H1 (cell line): ENCODE data around the gene CBX4. TPM values are rescaled to one million over a fixed set of nuclear protein-coding genes. Genes with fewer than 3 reads are reported as not detected.

ENCODE experiments used
- CTCF ChIA-PET: fragments of 300-600 bp; sonication (Branson Sonifier 250); formaldehyde crosslinking; loops from one replicate; lab custom pipeline; 2021; ENCODE audit not compliant: partially characterized antibody; lab: Charles Lee
- POLR2A ChIA-PET: fragments of 300-600 bp; sonication (Branson Sonifier 250); formaldehyde crosslinking; loops from one replicate; lab custom pipeline; 2021; ENCODE audit warnings: inconsistent platforms; ENCODE audit not compliant: partially characterized antibody; lab: Charles Lee
- DNase-seq, 2 experiments: peaks; one replicate each; pipeline versions ENCODE4 v3.0.0 to v3.0.0-alpha.2; 2010 to 2022; ENCODE audit warnings: low spot score in 2 of 2, low read depth in 1 of 2, mixed read lengths in 1 of 2
- FAIRE-seq: peaks from 2 replicates; lab custom pipeline; 2011; peaks lifted over from hg19 to GRCh38; lab: Jason Lieb, UNC
- H2AFZ ChIP-seq: 2 replicates; pipeline ENCODE4 v1.8.1; 2012; ENCODE audit warnings: low read length, inconsistent platforms
- H2AK5ac ChIP-seq: 2 replicates; pipeline ENCODE4 v1.6.1; 2013; ENCODE audit warnings: low read depth, low read length
- H2BK120ac ChIP-seq: replicated peaks from 2 replicates; pipeline ENCODE3; 2013; ENCODE audit warnings: low read depth, low read length, inconsistent platforms
- H2BK12ac ChIP-seq: 2 replicates; pipeline ENCODE4 v1.6.1; 2013; ENCODE audit warnings: low read depth, low read length
- H2BK15ac ChIP-seq: 2 replicates; pipeline ENCODE4 v1.6.1; 2013; ENCODE audit warnings: low read length
- H2BK20ac ChIP-seq: 2 replicates; pipeline ENCODE4 v1.6.1; 2013; ENCODE audit warnings: low read length
- H2BK5ac ChIP-seq: 2 replicates; pipeline ENCODE4 v1.6.1; 2013; ENCODE audit warnings: low read depth, low read length
- H3K14ac ChIP-seq: 2 replicates; pipeline ENCODE4 v1.6.1; 2013; ENCODE audit warnings: inconsistent platforms; ENCODE audit not compliant: insufficient read length
- H3K18ac ChIP-seq: 2 replicates; pipeline ENCODE4 v1.6.1; 2013; ENCODE audit warnings: low read length; ENCODE audit errors: extremely low read depth
- H3K23ac ChIP-seq: 2 replicates; pipeline ENCODE4 v1.6.1; 2013; ENCODE audit warnings: inconsistent platforms; ENCODE audit not compliant: insufficient read length
- H3K23me2 ChIP-seq: 2 replicates; pipeline ENCODE4 v1.6.1; 2013; ENCODE audit warnings: low read depth, low read length
- H3K27ac ChIP-seq: 2 replicates; pipeline ENCODE4 v1.6.1; 2011; ENCODE audit warnings: low read depth, low read length, inconsistent platforms
- H3K27me3 ChIP-seq, 4 experiments: replicated peaks in 1 of 4; 1 replicate in 1 of 4; 2 replicates in 3 of 4; pipeline versions ENCODE4 v1.6.1 to v1.8.1; 2011 to 2013; ENCODE audit warnings: low read length in 3 of 4, mild to moderate bottlenecking in 3 of 4, inconsistent platforms in 2 of 4, mixed read lengths in 2 of 4, moderate library complexity in 1 of 4; ENCODE audit not compliant: control insufficient read depth in 3 of 4, insufficient read depth in 3 of 4; ENCODE audit errors: extremely low read depth in 1 of 4
- H3K36me3 ChIP-seq, 4 experiments: 2 replicates each; pipeline versions ENCODE4 v1.6.1 to v1.8.1; 2011 to 2013; ENCODE audit warnings: mild to moderate bottlenecking in 4 of 4, low read length in 3 of 4, moderate library complexity in 2 of 4, control low read depth in 1 of 4, inconsistent platforms in 1 of 4; ENCODE audit not compliant: insufficient read depth in 4 of 4, control insufficient read depth in 2 of 4
- H3K4ac ChIP-seq: replicated peaks from 2 replicates; pipeline ENCODE3; 2013; ENCODE audit warnings: low read length, low read depth, mixed read lengths, inconsistent platforms; ENCODE audit not compliant: insufficient read length
- H3K4me1 ChIP-seq, 4 experiments: replicated peaks in 1 of 4; 1 replicate in 1 of 4; 2 replicates in 3 of 4; pipeline versions ENCODE4 v1.6.1 to v1.8.1; 2011 to 2013; ENCODE audit warnings: low read length in 3 of 4, inconsistent platforms in 2 of 4, mixed read lengths in 1 of 4; ENCODE audit not compliant: insufficient read depth in 4 of 4, control insufficient read depth in 3 of 4
- H3K4me2 ChIP-seq, 2 experiments: 2 replicates each; pipeline versions ENCODE4 v1.6.1 to v1.8.1; 2011 to 2013; ENCODE audit warnings: low read depth in 2 of 2, low read length in 2 of 2, control low read depth in 1 of 2, inconsistent platforms in 1 of 2, mild to moderate bottlenecking in 1 of 2; ENCODE audit not compliant: insufficient read depth in 1 of 2
- H3K4me3 ChIP-seq, 4 experiments: fragments of 200-600, 300-600 bp in 1 of 4; sonication (generic), shearing (Covaris generic), sonication (Bioruptor Twin) in 1 of 4; 2 replicates each; pipeline versions ENCODE4 v1.5.1 to v1.8.1; 2011 to 2016; ENCODE audit warnings: low read length in 4 of 4, low read depth in 3 of 4, control low read depth in 2 of 4, inconsistent platforms in 2 of 4, mild to moderate bottlenecking in 2 of 4, mixed read lengths in 1 of 4, moderate library complexity in 1 of 4; ENCODE audit not compliant: insufficient read depth in 2 of 4; ENCODE audit errors: extremely low read depth in 1 of 4
- H3K56ac ChIP-seq: replicated peaks from 2 replicates; pipeline ENCODE3; 2013; ENCODE audit warnings: low read depth, mild to moderate bottlenecking, mixed read lengths, low read length, inconsistent platforms; ENCODE audit not compliant: insufficient read length
- H3K79me1 ChIP-seq: 2 replicates; pipeline ENCODE4 v1.6.1; 2013; ENCODE audit warnings: low read depth, low read length, control low read depth
- H3K79me2 ChIP-seq, 2 experiments: 2 replicates each; pipeline versions ENCODE4 v1.6.1 to v1.8.1; 2012 to 2013; ENCODE audit warnings: low read length in 2 of 2, mild to moderate bottlenecking in 2 of 2, inconsistent platforms in 1 of 2; ENCODE audit not compliant: insufficient read depth in 2 of 2, control insufficient read depth in 1 of 2
- H3K9ac ChIP-seq, 4 experiments: replicated peaks in 1 of 4; 1 replicate in 1 of 4; 2 replicates in 3 of 4; pipeline versions ENCODE4 v1.6.1 to v1.8.1; 2011 to 2013; ENCODE audit warnings: low read depth in 3 of 4, low read length in 3 of 4, control low read depth in 2 of 4, mild to moderate bottlenecking in 2 of 4, moderate library complexity in 2 of 4, inconsistent platforms in 1 of 4; ENCODE audit errors: extremely low read depth in 1 of 4
- H3K9me3 ChIP-seq, 2 experiments: 2 replicates each; pipeline versions ENCODE4 v1.6.1 to v1.8.1; 2012 to 2013; ENCODE audit warnings: mild to moderate bottlenecking in 2 of 2, moderate library complexity in 2 of 2, control low read depth in 1 of 2, inconsistent platforms in 1 of 2, low read depth in 1 of 2, low read length in 1 of 2, mixed read lengths in 1 of 2; ENCODE audit not compliant: insufficient read depth in 2 of 2
- H4K20me1 ChIP-seq, 2 experiments: replicated peaks in 1 of 2; 2 replicates each; pipeline versions ENCODE3 to v1.8.1; 2011 to 2013; ENCODE audit warnings: inconsistent platforms in 2 of 2, low read length in 2 of 2, mild to moderate bottlenecking in 1 of 2; ENCODE audit not compliant: insufficient read depth in 2 of 2, control insufficient read depth in 1 of 2
- H4K5ac ChIP-seq: 2 replicates; pipeline ENCODE4 v1.6.1; 2013; ENCODE audit warnings: low read length, low read depth, mixed read lengths, inconsistent platforms; ENCODE audit not compliant: insufficient read length
- H4K8ac ChIP-seq: 2 replicates; pipeline ENCODE4 v1.8.0; 2013; ENCODE audit warnings: mild to moderate bottlenecking, moderate library complexity, low read length, inconsistent platforms; ENCODE audit not compliant: insufficient read depth; ENCODE audit errors: extremely low read depth
- H4K91ac ChIP-seq: replicated peaks from 2 replicates; pipeline ENCODE3; 2013; ENCODE audit warnings: low read length, mixed read lengths, inconsistent platforms; ENCODE audit not compliant: insufficient read length
- E2F6 ChIP-seq: IDR thresholded peaks from 2 replicates; pipeline ENCODE4 v1.6.1; 2012; ENCODE audit warnings: inconsistent platforms
- RAD21 ChIP-seq, 2 experiments: IDR thresholded peaks in 1 of 2; conservative IDR thresholded peaks in 1 of 2; 2 replicates each; pipeline ENCODE4 v1.6.1; 2011; ENCODE audit warnings: low read depth in 2 of 2, low read length in 2 of 2, improper control_type of control experiment in 1 of 2, inconsistent platforms in 1 of 2, mild to moderate bottlenecking in 1 of 2, moderate library complexity in 1 of 2
- WGBS, 2 experiments: shearing (Covaris generic) in 1 of 2; methylation state at CpG; one replicate each; pipeline versions ENCODE4 v1.1.6 to v1.1.7; 2013 to 2015; ENCODE audit warnings: low lambda C conversion rate in 2 of 2, mixed read lengths in 2 of 2, inconsistent platforms in 1 of 2, low coverage in 1 of 2, missing lambda C conversion rate in 1 of 2; ENCODE audit not compliant: insufficient replicate concordance in 2 of 2, insufficient coverage in 1 of 2, insufficient read length in 1 of 2; ENCODE audit errors: extremely low coverage in 1 of 2, missing lambda C conversion rate in 1 of 2; 5-methylcytosine and 5-hydroxymethylcytosine counted together
- polyA plus RNA-seq, 7 experiments: library from polyadenylated mRNA; depleted of rRNA in 3 of 7; stranded (reverse) in 5 of 7; unstranded in 2 of 7; fragments of >200 nt in 5 of 7; fragments of 200-250 nt in 2 of 7; gene quantifications; 1 replicate in 5 of 7; 2 replicates in 1 of 7; 4 replicates in 1 of 7; pipeline versions ENCODE4 v1.2.1 to v1.2.3, GENCODE V29; 2011 to 2013; ENCODE audit warnings: missing spikeins in 2 of 7, mixed read lengths in 2 of 7
- total RNA-seq: library from RNA; stranded (reverse); fragmentation: NEBNext Ultra II Directional; extraction: Animal tissue kit (Norgen Biotek cat#: 25700); gene quantifications from 2 replicates; pipeline ENCODE4 v1.2.1, GENCODE V29; 2021

The CBX4 gene
- total and polyA plus RNA-seq, 2 of the 8 experiments (the other 6 are each of a cell fraction or from before 2014, with no cell fraction given), result 1.8 to 4.0 TPM

- Histone ChIP-seq H3K79me1 (no peaks in the 10 kb centered on the region), H2BK15ac (no peak overlapping the region), H2BK12ac (no peak overlapping the region), H3K23ac (no peak overlapping the region), H3K4me3 (no peak overlapping the region), H3K18ac (no peak overlapping the region), H3K27me3 (peaks cover 18 to 77% (median 56%) of the 10 kb centered on the region in 4 experiments), H4K8ac (no peak overlapping the region; the same call in 1 of the 2 replicates), H2AFZ (no peak overlapping the region), H3K14ac (no peak overlapping the region), H4K5ac (no peak overlapping the region), H3K23me2 (no peaks in the 10 kb centered on the region; the same call in 1 of the 2 replicates), H2BK120ac (no peak overlapping the region), H2BK20ac (no peak overlapping the region), H2BK5ac (no peak overlapping the region), H3K56ac (no peak overlapping the region), H3K79me2 (no peaks in the 10 kb centered on the region), H3K4me1 (peaks cover 0 to 4% (median 2%) of the 10 kb centered on the region in 4 experiments; a peak in 2 of 7 replicates), H4K20me1 (peaks cover 0 to 3% of the 10 kb centered on the region in 2 experiments), H3K4ac (no peak overlapping the region), H3K4me2 (no peak overlapping the region), H2AK5ac (no peak overlapping the region), H3K27ac (no peak overlapping the region), H3K9me3 (no peaks in the 10 kb centered on the region; a peak in 1 of 4 replicates), H3K36me3 (no peaks in the 10 kb centered on the region; a peak in 1 of 8 replicates), H4K91ac (no peak overlapping the region), H3K9ac (no peak overlapping the region)
- CTCF ChIA-PET, result interaction anchor here (1.0 to 24.7 kb wide), 7 partner anchors 12 to 93 kb away, joined by 3 to 576 read pairs (median 5); partner anchors contain the start of gene CBX8
- FAIRE-seq, result no peak
- 96% methylated on average over 17 of the region's 17 CpGs; no CpG with 5 or more reads in 1 of the 2 experiments for WGBS, 2 experiments
- TF ChIP-seq RAD21 (IDR thresholded peaks at IDR 0.05 in 1 of 2, conservative IDR thresholded peaks at IDR 0.05 in 1 of 2; ENCODE audit: low read depth in 2 of 2, low read length in 2 of 2) (no peak), E2F6 (peak; percentile 76)
- DNase-seq, result no peak
- POLR2A ChIA-PET, result interaction anchor here (1.4 to 24.0 kb wide), 4 partner anchors 8 to 16 kb away, joined by 3 to 374 read pairs (median 190); no protein-coding TSS in a partner anchor
Observed at GRCh38 chr17:79822583-79823124, 16.6 kb downstream of the CBX4 start.
